Suprapubic skin (tissue), 4 donors: ENCODE data around the gene RIMBP2. TPM values are rescaled to one million over a fixed set of nuclear protein-coding genes. Genes with fewer than 3 reads are reported as not detected.

Experiments used
- DNase-seq, 2 donors: peaks; one replicate each; pipeline ENCODE4 v3.0.0-alpha.2; 2019; ENCODE audit warnings: low spot score in 2 of 2
- H3K27ac ChIP-seq: fragments of 200-600 bp; sonication (generic); one replicate; pipeline ENCODE4 v1.5.1; 2019
- H3K27me3 ChIP-seq: fragments of 200-600 bp; sonication (generic); one replicate; pipeline ENCODE4 v1.5.1; 2019
- H3K36me3 ChIP-seq: fragments of 200-600 bp; sonication (generic); one replicate; pipeline ENCODE4 v1.5.1; 2019
- H3K4me1 ChIP-seq: fragments of 200-600 bp; sonication (generic); one replicate; pipeline ENCODE4 v1.5.1; 2019
- H3K4me3 ChIP-seq: fragments of 200-600 bp; sonication (generic); one replicate; pipeline ENCODE4 v1.5.1; 2019; ENCODE audit warnings: mild to moderate bottlenecking
- H3K9me3 ChIP-seq: fragments of 200-600 bp; sonication (generic); one replicate; pipeline ENCODE4 v1.5.1; 2019
- CTCF ChIP-seq, 2 donors: fragments of 200-600 bp in 1 of 2; fragments of 450-650 bp in 1 of 2; sonication (generic) in 1 of 2; IDR thresholded peaks; one replicate each; pipeline ENCODE4 v1.5.1; 2016 to 2019; ENCODE audit warnings: antibody characterized with exemption in 2 of 2, mild to moderate bottlenecking in 1 of 2, moderate library complexity in 1 of 2
- EP300 ChIP-seq: sonication (generic); formaldehyde crosslinking; IDR thresholded peaks from one replicate; pipeline ENCODE4 v1.6.1; 2017; ENCODE audit warnings: antibody characterized with exemption
- POLR2A ChIP-seq, 2 donors: fragments of 450-650 bp; IDR thresholded peaks; one replicate each; pipeline ENCODE4 v1.6.1; 2017; ENCODE audit warnings: antibody characterized with exemption in 2 of 2, mild to moderate bottlenecking in 2 of 2, moderate library complexity in 2 of 2
- POLR2AphosphoS5 ChIP-seq, 3 donors: sonication (generic); formaldehyde crosslinking; IDR thresholded peaks; one replicate each; pipeline ENCODE4 v1.6.1; 2017; ENCODE audit warnings: antibody characterized with exemption in 3 of 3
- WGBS: methylation state at CpG from one replicate; pipeline ENCODE4 v1.1.5; 2018; 5-methylcytosine and 5-hydroxymethylcytosine counted together
- total RNA-seq, 4 donors: library from RNA; depleted of rRNA; stranded (reverse); fragments of >200 nt; gene quantifications; one replicate each; pipeline ENCODE4 v1.1.0, GENCODE V29; 2016

The RIMBP2 gene
- total RNA-seq, 4 donors from 2014 or later: 2.1 to 21.8 (median 3.0) TPM

- H3K9me3 ChIP-seq: no peaks in the 10 kb centered on the region
- H3K27ac ChIP-seq: no peak overlapping the region
- H3K4me1 ChIP-seq: no peaks in the 10 kb centered on the region
- H3K27me3 ChIP-seq: no peaks in the 10 kb centered on the region
- TF ChIP-seq POLR2AphosphoS5 (IDR thresholded peaks at IDR 0.05) (no peak), EP300 (no peak), POLR2A (IDR thresholded peaks at IDR 0.05) (no peak), CTCF (IDR thresholded peaks at IDR 0.05) (no peak)
- no peak overlapping the region for H3K4me3 ChIP-seq
- DNase-seq: no peak
- no peaks in the 10 kb centered on the region for H3K36me3 ChIP-seq
- 94% methylated on average over 1 of the region's 1 CpG for WGBS
Observed at GRCh38 chr12:130666645-130667044, 49.5 kb downstream of the RIMBP2 start.

GRCh38 chr12:130665753-130666152 is 50.3 kb downstream of the RIMBP2 start:
- Histone ChIP-seq H3K4me3 (no peak overlapping the region), H3K9me3 (no peaks in the 10 kb centered on the region), H3K27me3 (no peaks in the 10 kb centered on the region), H3K27ac (no peak overlapping the region), H3K36me3 (no peaks in the 10 kb centered on the region), H3K4me1 (no peaks in the 10 kb centered on the region)
- no peak for DNase-seq
- 17% methylated on average over 3 of the region's 3 CpGs for WGBS
- TF ChIP-seq EP300: no peak
- no peak for TF ChIP-seq CTCF (IDR thresholded peaks at IDR 0.05)
- TF ChIP-seq POLR2A (IDR thresholded peaks at IDR 0.05): no peak
- no peak for TF ChIP-seq POLR2AphosphoS5 (IDR thresholded peaks at IDR 0.05)

- Histone ChIP-seq H3K27ac (no peak overlapping the region), H3K4me1 (no peaks in the 10 kb centered on the region), H3K27me3 (no peaks in the 10 kb centered on the region), H3K36me3 (no peaks in the 10 kb centered on the region), H3K9me3 (no peaks in the 10 kb centered on the region), H3K4me3 (no peak overlapping the region)
- WGBS: 87% methylated on average over 8 of the region's 8 CpGs
- TF ChIP-seq POLR2A (IDR thresholded peaks at IDR 0.05) (no peak), CTCF (IDR thresholded peaks at IDR 0.05) (no peak), EP300 (no peak), POLR2AphosphoS5 (IDR thresholded peaks at IDR 0.05) (no peak)
- DNase-seq: no peak
Observed at GRCh38 chr12:130664772-130665171, 51.3 kb downstream of the RIMBP2 start.

- no peak for DNase-seq
- H3K4me1 ChIP-seq: no peaks in the 10 kb centered on the region
- no peak overlapping the region for H3K27ac ChIP-seq
- H3K36me3 ChIP-seq: no peaks in the 10 kb centered on the region
- no peaks in the 10 kb centered on the region for H3K9me3 ChIP-seq
- no peak for TF ChIP-seq POLR2AphosphoS5 (IDR thresholded peaks at IDR 0.05)
- no peak for TF ChIP-seq CTCF (IDR thresholded peaks at IDR 0.05)
- TF ChIP-seq POLR2A (IDR thresholded peaks at IDR 0.05): no peak
- no peak for TF ChIP-seq EP300
- 69% methylated on average over 20 of the region's 20 CpGs for WGBS
- no peaks in the 10 kb centered on the region for H3K27me3 ChIP-seq
- no peak overlapping the region for H3K4me3 ChIP-seq
Observed at GRCh38 chr12:130664252-130664651, 51.8 kb downstream of the RIMBP2 start.

- no peak for DNase-seq
- H3K36me3 ChIP-seq: no peaks in the 10 kb centered on the region
- TF ChIP-seq EP300: no peak
- TF ChIP-seq CTCF (IDR thresholded peaks at IDR 0.05): no peak
- no peak for TF ChIP-seq POLR2AphosphoS5 (IDR thresholded peaks at IDR 0.05)
- no peak for TF ChIP-seq POLR2A (IDR thresholded peaks at IDR 0.05)
- 32% methylated on average over 6 of the region's 6 CpGs for WGBS
- no peak overlapping the region for H3K27ac ChIP-seq
- H3K4me3 ChIP-seq: no peak overlapping the region
- no peaks in the 10 kb centered on the region for H3K9me3 ChIP-seq
- H3K27me3 ChIP-seq: no peaks in the 10 kb centered on the region
- no peaks in the 10 kb centered on the region for H3K4me1 ChIP-seq
Observed at GRCh38 chr12:130663514-130663913, 52.6 kb downstream of the RIMBP2 start.
